ENCODE measurements around the gene TANGO6.

The TANGO6 gene

GRCh38 chr16:68843482-68844210 lies at the start of gene TANGO6:
Gene TANGO6, plus strand, starts transcription at chr16:68843531. Its CDS starts 87 bp downstream, at chr16:68843618.
- Histone ChIP-seq H3K27ac (ENCODE audit: poor library complexity, severe bottlenecking) (peak within 1 kb of the TSS; percentile 61), H3K27me3 (ENCODE audit: insufficient read depth, poor library complexity, severe bottlenecking) (no peaks in the 10 kb centered on the region), H3K4me1 (ENCODE audit: insufficient read depth, poor library complexity, severe bottlenecking) (no peaks in the 10 kb centered on the region), H3K4me3 (ENCODE audit: severe bottlenecking) (peak within 1 kb of the TSS; percentile 81), H3K9me3 (ENCODE audit: severe bottlenecking) (no peaks in the 10 kb centered on the region), H3K36me3 (ENCODE audit: low read depth) (peaks cover 5% of the 10 kb centered on the region)
- TF ChIP-seq CTCF (IDR thresholded peaks at IDR 0.05; ENCODE audit: poor library complexity, severe bottlenecking), result peak; percentile 47
- peak; percentile 84 for DNase-seq (ENCODE audit: low spot score)
- peak; percentile 88 for ATAC-seq (ENCODE audit: low read depth)

GRCh38 chr16:68798398-68798797 lies 44.9 kb upstream of the TANGO6 start:
- Histone ChIP-seq H3K27me3 (ENCODE audit: insufficient read depth, poor library complexity, severe bottlenecking) (no peaks in the 10 kb centered on the region), H3K36me3 (ENCODE audit: low read depth) (peaks cover 40% of the 10 kb centered on the region), H3K4me1 (ENCODE audit: insufficient read depth, poor library complexity, severe bottlenecking) (peaks cover 39% of the 10 kb centered on the region), H3K27ac (ENCODE audit: poor library complexity, severe bottlenecking) (peak overlapping the region; percentile 86), H3K9me3 (ENCODE audit: severe bottlenecking) (no peaks in the 10 kb centered on the region), H3K4me3 (ENCODE audit: severe bottlenecking) (no peak overlapping the region)
- no peak for DNase-seq (ENCODE audit: low spot score)
- peak; percentile 67 for ATAC-seq (ENCODE audit: low read depth)
- TF ChIP-seq CTCF (IDR thresholded peaks at IDR 0.05; ENCODE audit: poor library complexity, severe bottlenecking), result no peak

GRCh38 chr16:68800257-68800875 lies 43.0 kb upstream of the TANGO6 start:
- H3K4me1 ChIP-seq (ENCODE audit: insufficient read depth, poor library complexity, severe bottlenecking), result peaks cover 38% of the 10 kb centered on the region
- TF ChIP-seq CTCF (IDR thresholded peaks at IDR 0.05; ENCODE audit: poor library complexity, severe bottlenecking), result peak; percentile 95
- peaks cover 41% of the 10 kb centered on the region for H3K36me3 ChIP-seq (ENCODE audit: low read depth)
- no peaks in the 10 kb centered on the region for H3K9me3 ChIP-seq (ENCODE audit: severe bottlenecking)
- DNase-seq (ENCODE audit: low spot score) (no peak), ATAC-seq (ENCODE audit: low read depth) (peak; percentile 78)
- no peak overlapping the region for H3K4me3 ChIP-seq (ENCODE audit: severe bottlenecking)
- H3K27me3 ChIP-seq (ENCODE audit: insufficient read depth, poor library complexity, severe bottlenecking), result no peaks in the 10 kb centered on the region
- H3K27ac ChIP-seq (ENCODE audit: poor library complexity, severe bottlenecking), result peak overlapping the region; percentile 86

GRCh38 chr16:68802190-68802589 lies 41.1 kb upstream of the TANGO6 start:
- H3K36me3 ChIP-seq (ENCODE audit: low read depth), result peaks cover 58% of the 10 kb centered on the region

More at GRCh38 chr16:68802190-68802589, 41.1 kb upstream of the TANGO6 start:
- DNase-seq (ENCODE audit: low spot score) (no peak), ATAC-seq (ENCODE audit: low read depth) (peak; percentile 32; the same call in 1 of the 3 replicates)
- peaks cover 38% of the 10 kb centered on the region for H3K4me1 ChIP-seq (ENCODE audit: insufficient read depth, poor library complexity, severe bottlenecking)
- peak overlapping the region; percentile 86 for H3K27ac ChIP-seq (ENCODE audit: poor library complexity, severe bottlenecking)
- H3K27me3 ChIP-seq (ENCODE audit: insufficient read depth, poor library complexity, severe bottlenecking), result no peaks in the 10 kb centered on the region
- no peak for TF ChIP-seq CTCF (IDR thresholded peaks at IDR 0.05; ENCODE audit: poor library complexity, severe bottlenecking)
- H3K4me3 ChIP-seq (ENCODE audit: severe bottlenecking), result no peak overlapping the region
- H3K9me3 ChIP-seq (ENCODE audit: severe bottlenecking), result no peaks in the 10 kb centered on the region
